AG09309 (cell line): ENCODE measurements around the gene FKBP14.

Source experiments
- DNase-seq: peaks from one replicate; pipeline ENCODE4 v3.0.0-alpha.2; 2010; ENCODE audit warnings: low read depth
- H3K4me3 ChIP-seq: 2 replicates; pipeline ENCODE4 v1.5.1; 2011; ENCODE audit warnings: mild to moderate bottlenecking, low read depth, low read length, moderate library complexity; ENCODE audit not compliant: control insufficient read depth
- CTCF ChIP-seq: IDR thresholded peaks from 2 replicates; pipeline ENCODE4 v1.5.1; 2011; ENCODE audit warnings: mild to moderate bottlenecking, low read depth, low read length, inconsistent platforms; ENCODE audit not compliant: insufficient read depth, control insufficient read depth; ENCODE audit errors: missing control alignments

The FKBP14 gene

GRCh38 chr7:30048582-30048981 is 22.1 kb upstream of the FKBP14 start:
- no peak overlapping the region for H3K4me3 ChIP-seq
- DNase-seq = no peak
- TF ChIP-seq CTCF = no peak

GRCh38 chr7:30047124-30047523 is 20.6 kb upstream of the FKBP14 start:
- DNase-seq = no peak
- TF ChIP-seq CTCF = no peak
- H3K4me3 ChIP-seq = no peak overlapping the region

GRCh38 chr7:30046127-30046770 is 19.7 kb upstream of the FKBP14 start:
- H3K4me3 ChIP-seq = no peak overlapping the region
- DNase-seq = no peak
- TF ChIP-seq CTCF = no peak

- no peak for TF ChIP-seq CTCF
- H3K4me3 ChIP-seq = no peak overlapping the region
- no peak for DNase-seq
These were observed 15.2 kb upstream of the FKBP14 start for GRCh38 chr7:30041526-30042269.

GRCh38 chr7:30040938-30041337 is 14.4 kb upstream of the FKBP14 start:
- H3K4me3 ChIP-seq = no peak overlapping the region
- TF ChIP-seq CTCF = no peak
- no peak for DNase-seq

GRCh38 chr7:30038196-30038980 is 11.9 kb upstream of the FKBP14 start:
- no peak for TF ChIP-seq CTCF
- no peak overlapping the region for H3K4me3 ChIP-seq

More at GRCh38 chr7:30038196-30038980, 11.9 kb upstream of the FKBP14 start:
- no peak for DNase-seq
